ENCODE measurements around the gene CST8.

GRCh38 chr20:23515250-23515939, 24.5 kb downstream of the CST8 start:
- TF ChIP-seq CTCF (conservative IDR thresholded peaks at IDR 0.05; ENCODE audit: low read length), result no peak
- TF ChIP-seq EZH2phosphoT487 (IDR thresholded peaks at IDR 0.05; ENCODE audit: borderline replicate concordance, low read depth, low read length), result no peak
